WERI-Rb-1 (cell line): Measurements from ENCODE around the gene LRRC46.

ENCODE experiments used
- DNase-seq: peaks from one replicate; pipeline ENCODE4 v3.0.0-alpha.2; 2020
- H3K27ac ChIP-seq: fragments of 250-450 bp; sonication (Bioruptor Pico); 2 replicates; pipeline ENCODE4 v1.5.1; 2020; ENCODE audit warnings: mild to moderate bottlenecking, moderate library complexity
- H3K27me3 ChIP-seq: fragments of 250-450 bp; sonication (Bioruptor Pico); 2 replicates; pipeline ENCODE4 v1.5.1; 2021; ENCODE audit warnings: mild to moderate bottlenecking, low read depth, moderate library complexity; ENCODE audit not compliant: insufficient read depth, severe bottlenecking
- H3K36me3 ChIP-seq: fragments of 250-450 bp; sonication (Bioruptor Pico); 2 replicates; pipeline ENCODE4 v1.5.1; 2020; ENCODE audit warnings: mild to moderate bottlenecking, moderate library complexity
- H3K4me3 ChIP-seq: 2 replicates; pipeline ENCODE4 v1.5.1; 2011; ENCODE audit warnings: low read depth, mild to moderate bottlenecking, control low read depth, low read length
- H3K9me3 ChIP-seq: fragments of 250-450 bp; sonication (Bioruptor Pico); 2 replicates; pipeline ENCODE4 v1.5.1; 2021; ENCODE audit warnings: mild to moderate bottlenecking, moderate library complexity; ENCODE audit not compliant: severe bottlenecking
- TF ChIP-seq, protein P1 (sequence below): IDR thresholded peaks from 2 replicates; pipeline ENCODE4 v1.5.1; 2011; ENCODE audit warnings: low read depth, mild to moderate bottlenecking, control low read depth, inconsistent platforms, low read length

LRRC46 gene

DNA sequence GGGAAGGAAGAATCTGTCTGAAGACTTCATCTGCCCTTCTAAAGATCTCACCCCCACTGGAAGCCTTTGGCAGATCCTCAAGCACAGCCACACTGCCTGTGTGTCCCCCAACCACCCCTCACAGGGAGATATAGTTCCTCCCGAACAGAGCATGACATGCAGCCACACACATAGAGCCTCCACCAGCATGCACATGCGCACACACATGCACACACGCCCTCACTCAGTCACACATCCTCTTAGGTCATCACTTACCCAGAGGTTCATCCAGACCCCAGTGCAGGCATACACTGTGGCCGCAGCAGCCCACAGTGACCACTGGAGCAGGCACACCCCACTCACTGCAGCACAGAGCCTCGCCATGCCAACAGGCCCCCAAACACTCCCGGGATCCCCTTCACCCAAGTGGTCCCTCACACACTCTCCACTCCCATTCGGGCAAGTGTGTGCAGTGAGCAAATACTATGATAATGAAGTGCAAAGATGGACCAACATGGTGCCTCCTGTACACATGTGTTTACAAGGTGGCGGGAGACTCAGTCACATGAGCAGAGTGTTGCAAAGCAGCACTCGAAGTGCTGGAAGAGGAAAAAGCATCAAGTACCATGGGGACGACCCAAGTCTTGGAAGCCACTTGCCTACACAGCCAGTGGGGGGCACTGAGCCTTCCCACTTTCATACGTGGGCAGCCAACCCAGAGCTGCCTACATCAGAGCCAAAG lies 36.5 kb downstream of the LRRC46 start:
- TF ChIP-seq, protein P1, sequence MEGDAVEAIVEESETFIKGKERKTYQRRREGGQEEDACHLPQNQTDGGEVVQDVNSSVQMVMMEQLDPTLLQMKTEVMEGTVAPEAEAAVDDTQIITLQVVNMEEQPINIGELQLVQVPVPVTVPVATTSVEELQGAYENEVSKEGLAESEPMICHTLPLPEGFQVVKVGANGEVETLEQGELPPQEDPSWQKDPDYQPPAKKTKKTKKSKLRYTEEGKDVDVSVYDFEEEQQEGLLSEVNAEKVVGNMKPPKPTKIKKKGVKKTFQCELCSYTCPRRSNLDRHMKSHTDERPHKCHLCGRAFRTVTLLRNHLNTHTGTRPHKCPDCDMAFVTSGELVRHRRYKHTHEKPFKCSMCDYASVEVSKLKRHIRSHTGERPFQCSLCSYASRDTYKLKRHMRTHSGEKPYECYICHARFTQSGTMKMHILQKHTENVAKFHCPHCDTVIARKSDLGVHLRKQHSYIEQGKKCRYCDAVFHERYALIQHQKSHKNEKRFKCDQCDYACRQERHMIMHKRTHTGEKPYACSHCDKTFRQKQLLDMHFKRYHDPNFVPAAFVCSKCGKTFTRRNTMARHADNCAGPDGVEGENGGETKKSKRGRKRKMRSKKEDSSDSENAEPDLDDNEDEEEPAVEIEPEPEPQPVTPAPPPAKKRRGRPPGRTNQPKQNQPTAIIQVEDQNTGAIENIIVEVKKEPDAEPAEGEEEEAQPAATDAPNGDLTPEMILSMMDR = no peak
- H3K9me3 ChIP-seq = no peaks in the 10 kb centered on the region
- no peaks in the 10 kb centered on the region for H3K27me3 ChIP-seq
- DNase-seq = no peak
- H3K27ac ChIP-seq = no peak overlapping the region
- no peak overlapping the region for H3K4me3 ChIP-seq
- no peaks in the 10 kb centered on the region for H3K36me3 ChIP-seq

DNA sequence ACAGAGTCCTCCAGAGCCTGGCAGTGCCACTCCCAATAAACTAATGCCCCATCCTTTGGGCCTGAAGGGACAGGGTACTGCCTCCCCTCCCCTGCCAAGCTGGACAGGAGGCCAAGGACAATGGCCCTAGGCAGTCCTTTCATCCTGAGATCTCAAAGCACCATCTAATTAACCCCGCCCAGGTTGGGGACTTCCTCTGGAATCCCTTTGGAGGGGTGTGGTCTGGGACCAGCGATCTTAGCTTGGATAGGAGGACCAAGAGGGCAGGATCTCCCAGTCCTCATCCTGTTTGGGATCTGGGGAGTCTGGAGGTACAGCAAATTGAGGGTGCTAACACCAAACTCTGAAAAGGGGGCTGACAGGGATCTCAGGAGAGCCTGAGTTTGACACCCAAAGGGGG lies 37.6 kb downstream of the LRRC46 start:
- no peak overlapping the region for H3K4me3 ChIP-seq

DNA sequence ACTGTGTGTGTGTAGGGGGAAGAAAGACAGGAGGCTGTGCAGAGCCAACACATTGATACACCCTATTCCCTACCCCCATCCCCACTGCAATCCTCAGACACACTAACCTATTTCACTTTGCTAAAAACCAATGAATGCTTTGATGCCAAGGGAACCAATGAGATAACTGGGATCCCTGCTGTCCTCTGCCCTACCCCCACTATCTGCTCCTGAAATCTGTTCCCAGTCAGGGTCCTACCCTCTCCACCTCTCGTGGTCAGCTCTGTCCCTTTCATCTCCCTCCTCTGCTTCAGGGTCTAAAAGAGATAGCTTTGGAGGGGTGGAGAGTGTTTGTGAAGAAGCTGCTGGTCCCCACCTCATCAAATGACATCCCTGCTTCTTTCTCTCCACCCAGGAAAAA lies 38.6 kb downstream of the LRRC46 start:
- no peaks in the 10 kb centered on the region for H3K27me3 ChIP-seq
- no peaks in the 10 kb centered on the region for H3K9me3 ChIP-seq
- H3K4me3 ChIP-seq = no peak overlapping the region
- DNase-seq = no peak
- no peak overlapping the region; the same call in none of the 2 replicates for H3K27ac ChIP-seq
- TF ChIP-seq, protein P1 = no peak
- H3K36me3 ChIP-seq = no peaks in the 10 kb centered on the region

More for the DNA sequence above, 37.6 kb downstream of the LRRC46 start:
- Histone ChIP-seq H3K9me3 (no peaks in the 10 kb centered on the region), H3K27me3 (no peaks in the 10 kb centered on the region), H3K36me3 (no peaks in the 10 kb centered on the region), H3K27ac (no peak overlapping the region)
- no peak for DNase-seq
- TF ChIP-seq, protein P1 = no peak

DNA sequence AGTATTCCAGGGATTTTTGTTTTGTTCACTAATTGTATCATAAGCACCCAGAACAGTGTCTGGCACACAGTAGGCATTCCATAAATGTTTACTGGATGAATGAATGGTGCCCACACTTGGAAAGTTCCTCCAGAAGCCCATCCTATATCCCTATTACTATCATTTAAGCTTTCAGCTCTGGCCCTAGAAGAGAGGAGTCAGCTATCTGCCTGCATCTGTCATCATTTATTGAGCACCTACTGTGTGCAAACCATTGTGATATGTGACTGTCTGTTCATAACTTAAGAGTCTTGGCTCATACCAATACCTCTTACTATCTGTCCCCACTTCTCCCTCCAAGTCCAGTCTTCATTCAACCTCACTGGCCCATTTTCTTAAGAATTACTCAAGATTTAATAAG lies 39.6 kb downstream of the LRRC46 start:
- H3K4me3 ChIP-seq = no peak overlapping the region
- TF ChIP-seq, protein P1 = no peak
- H3K27ac ChIP-seq = no peak overlapping the region
- no peaks in the 10 kb centered on the region for H3K36me3 ChIP-seq
- DNase-seq = no peak
- no peaks in the 10 kb centered on the region for H3K27me3 ChIP-seq
- no peaks in the 10 kb centered on the region for H3K9me3 ChIP-seq

DNA sequence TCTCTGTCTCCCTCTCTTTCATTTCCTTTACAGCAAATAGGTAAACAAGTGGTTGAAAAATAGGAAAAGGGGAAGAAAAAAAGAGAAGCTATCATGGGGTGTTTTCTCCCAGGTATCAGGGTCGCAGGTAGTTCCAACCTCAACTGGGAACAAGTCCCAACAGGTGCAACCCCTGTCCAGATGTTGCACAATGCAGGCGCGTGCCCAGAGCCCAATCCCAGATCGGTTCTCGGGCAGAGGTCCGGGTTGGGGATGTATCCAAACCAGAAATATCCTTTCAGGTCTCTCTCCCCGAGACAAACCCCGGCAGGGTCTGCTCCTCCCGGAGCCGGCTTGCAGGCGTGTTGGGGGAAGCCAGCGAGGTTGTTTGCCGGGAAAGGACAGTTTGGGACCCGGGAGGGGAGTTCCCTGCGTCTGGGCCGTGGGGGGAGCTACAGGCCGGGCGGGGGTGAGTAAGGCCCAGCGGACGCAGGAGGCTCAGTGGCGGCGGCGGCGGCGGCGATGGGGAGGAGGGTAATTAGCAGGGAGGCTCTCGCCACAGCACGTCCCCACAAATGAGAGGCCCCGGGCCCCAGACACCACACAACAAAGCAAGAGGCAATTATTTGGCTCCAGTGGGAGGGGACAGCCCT lies 40.7 kb downstream of the LRRC46 start:
- H3K4me3 ChIP-seq = no peak overlapping the region

More for the DNA sequence above, 40.7 kb downstream of the LRRC46 start:
- TF ChIP-seq, protein P1 = no peak
- Histone ChIP-seq H3K27me3 (no peaks in the 10 kb centered on the region), H3K27ac (no peak overlapping the region), H3K36me3 (no peaks in the 10 kb centered on the region), H3K9me3 (no peaks in the 10 kb centered on the region)
- no peak for DNase-seq
